BLaER1 treated with 17β-estradiol and CSF1 and Interleukin-3, amounts not matched to agents 10 nM and 100 nM (cell line): ENCODE data around the gene P2RY13.

Experiments
- H3K27ac ChIP-seq, 11 experiments: shearing (Covaris generic); formaldehyde crosslinking; 2 replicates each; pipeline ENCODE4 v1.8.1; 2022
- H3K27me3 ChIP-seq, 11 experiments: shearing (Covaris generic); formaldehyde crosslinking; 2 replicates each; pipeline ENCODE4 v1.8.1; 2022
- H3K36me3 ChIP-seq, 11 experiments: shearing (Covaris generic); formaldehyde crosslinking; 2 replicates each; pipeline ENCODE4 v1.8.1; 2022
- H3K4me1 ChIP-seq, 10 experiments: shearing (Covaris generic); formaldehyde crosslinking; 2 replicates each; pipeline ENCODE4 v1.8.1; 2022
- H3K4me2 ChIP-seq, 11 experiments: shearing (Covaris generic); formaldehyde crosslinking; 2 replicates each; pipeline ENCODE4 v1.8.1; 2022
- H3K4me3 ChIP-seq, 10 experiments: shearing (Covaris generic); formaldehyde crosslinking; 2 replicates each; pipeline ENCODE4 v1.8.1; 2022
- H3K9ac ChIP-seq, 11 experiments: shearing (Covaris generic); formaldehyde crosslinking; 2 replicates each; pipeline ENCODE4 v1.8.1; 2022
- H3K9me3 ChIP-seq, 11 experiments: shearing (Covaris generic); formaldehyde crosslinking; replicated peaks in 1 of 11; 2 replicates each; pipeline ENCODE4 v1.8.1; 2022
- H4K20me1 ChIP-seq, 11 experiments: shearing (Covaris generic); formaldehyde crosslinking; 2 replicates each; pipeline ENCODE4 v1.8.1; 2022
- Cebpa-rat ChIP-seq, 11 experiments: shearing (Covaris generic); IDR thresholded peaks; 2 replicates each; pipeline ENCODE4 v1.8.1; 2022

Gene P2RY13

GRCh38 chr3:151296226-151296625 is 33.1 kb downstream of the P2RY13 start:
- no peaks in the 10 kb centered on the region for H3K9me3 ChIP-seq
- no peak overlapping the region for H3K27ac ChIP-seq
- H3K9ac ChIP-seq, result no peak overlapping the region
- H3K4me1 ChIP-seq, result peaks cover 0 to 13% (median 0%) of the 10 kb centered on the region in 10 experiments; a peak in 4 of 20 replicates
- no peak overlapping the region for H3K4me3 ChIP-seq
- H3K36me3 ChIP-seq, result no peaks in the 10 kb centered on the region
- no peaks in the 10 kb centered on the region for H4K20me1 ChIP-seq
- no peak for TF ChIP-seq Cebpa-rat (IDR thresholded peaks at IDR 0.05)
- H3K27me3 ChIP-seq, result no peaks in the 10 kb centered on the region
- H3K4me2 ChIP-seq, result no peak overlapping the region

GRCh38 chr3:151293127-151293526 is 36.2 kb downstream of the P2RY13 start:
- no peak for TF ChIP-seq Cebpa-rat (IDR thresholded peaks at IDR 0.05)
- H3K9ac ChIP-seq, result no peak overlapping the region
- H3K4me3 ChIP-seq, result no peak overlapping the region
- no peak overlapping the region for H3K27ac ChIP-seq
- no peaks in the 10 kb centered on the region for H3K27me3 ChIP-seq
- H3K4me2 ChIP-seq, result no peak overlapping the region
- H3K36me3 ChIP-seq, result no peaks in the 10 kb centered on the region
- no peaks in the 10 kb centered on the region for H3K4me1 ChIP-seq
- no peaks in the 10 kb centered on the region for H4K20me1 ChIP-seq
- H3K9me3 ChIP-seq, result no peaks in the 10 kb centered on the region

GRCh38 chr3:151290673-151291072 is 38.7 kb downstream of the P2RY13 start:
- Histone ChIP-seq H3K27me3 (no peaks in the 10 kb centered on the region), H3K4me1 (no peaks in the 10 kb centered on the region), H3K4me2 (no peak overlapping the region), H3K9ac (no peak overlapping the region), H3K27ac (no peak overlapping the region), H3K4me3 (no peak overlapping the region), H3K9me3 (no peaks in the 10 kb centered on the region), H4K20me1 (no peaks in the 10 kb centered on the region), H3K36me3 (no peaks in the 10 kb centered on the region)
- no peak for TF ChIP-seq Cebpa-rat (IDR thresholded peaks at IDR 0.05)

GRCh38 chr3:151289445-151289844 is 39.9 kb downstream of the P2RY13 start:
- H3K4me1 ChIP-seq, result peaks cover 4 to 6% (median 4%) of the 10 kb centered on the region in 10 experiments
- H3K27ac ChIP-seq, result no peak overlapping the region
- no peak for TF ChIP-seq Cebpa-rat (IDR thresholded peaks at IDR 0.05)
- H3K9me3 ChIP-seq, result no peaks in the 10 kb centered on the region
- no peak overlapping the region for H3K4me3 ChIP-seq
- no peaks in the 10 kb centered on the region for H4K20me1 ChIP-seq
- no peak overlapping the region for H3K9ac ChIP-seq
- H3K27me3 ChIP-seq, result no peaks in the 10 kb centered on the region
- no peak overlapping the region for H3K4me2 ChIP-seq
- no peaks in the 10 kb centered on the region for H3K36me3 ChIP-seq

GRCh38 chr3:151285940-151286339 is 43.4 kb downstream of the P2RY13 start:
- no peak overlapping the region for H3K4me2 ChIP-seq
- no peak overlapping the region for H3K27ac ChIP-seq
- H3K9ac ChIP-seq, result no peak overlapping the region
- H4K20me1 ChIP-seq, result no peaks in the 10 kb centered on the region
- H3K36me3 ChIP-seq, result no peaks in the 10 kb centered on the region
- no peaks in the 10 kb centered on the region for H3K9me3 ChIP-seq
- H3K4me3 ChIP-seq, result no peak overlapping the region
- peaks cover 21 to 31% (median 27%) of the 10 kb centered on the region in 10 experiments for H3K4me1 ChIP-seq
- no peaks in the 10 kb centered on the region for H3K27me3 ChIP-seq
- TF ChIP-seq Cebpa-rat (IDR thresholded peaks at IDR 0.05), result no peak

- Histone ChIP-seq H4K20me1 (no peaks in the 10 kb centered on the region), H3K4me1 (peaks cover 36 to 51% (median 44%) of the 10 kb centered on the region in 10 experiments), H3K27me3 (no peaks in the 10 kb centered on the region), H3K4me2 (peak overlapping the region; percentile 32 to 70 (median 58); a peak in 21 of 22 replicates), H3K9ac (peak overlapping the region in 3 of 11 experiments; percentile 0 to 21 (median 10); a peak in 6 of 22 replicates), H3K36me3 (no peaks in the 10 kb centered on the region), H3K9me3 (no peaks in the 10 kb centered on the region), H3K4me3 (no peak overlapping the region), H3K27ac (peak overlapping the region in 7 of 11 experiments; percentile 7 to 38 (median 24); a peak in 8 of 22 replicates)
- TF ChIP-seq Cebpa-rat (IDR thresholded peaks at IDR 0.05), result no peak
Measured at GRCh38 chr3:151283907-151284461, 45.4 kb downstream of the P2RY13 start.

- peak overlapping the region in 3 of 11 experiments; percentile 22 to 38 (median 24); a peak in 4 of 22 replicates for H3K27ac ChIP-seq
Measured at GRCh38 chr3:151283387-151283786, 46.0 kb downstream of the P2RY13 start.

GRCh38 chr3:151282921-151283320 is 46.4 kb downstream of the P2RY13 start:
- Histone ChIP-seq H3K36me3 (no peaks in the 10 kb centered on the region), H4K20me1 (no peaks in the 10 kb centered on the region), H3K9me3 (no peaks in the 10 kb centered on the region), H3K4me3 (no peak overlapping the region), H3K4me2 (peak overlapping the region in 3 of 11 experiments; percentile 63 to 67 (median 64); a peak in 4 of 22 replicates), H3K27ac (peak overlapping the region in 2 of 11 experiments; percentile 6 to 11; a peak in 2 of 22 replicates), H3K4me1 (peaks cover 46 to 61% (median 55%) of the 10 kb centered on the region in 10 experiments), H3K27me3 (no peaks in the 10 kb centered on the region), H3K9ac (no peak overlapping the region; a peak in 1 of 22 replicates)
- no peak for TF ChIP-seq Cebpa-rat (IDR thresholded peaks at IDR 0.05)

More at GRCh38 chr3:151283387-151283786, 46.0 kb downstream of the P2RY13 start:
- peaks cover 42 to 57% (median 50%) of the 10 kb centered on the region in 10 experiments for H3K4me1 ChIP-seq
- H3K4me2 ChIP-seq, result peak overlapping the region in 8 of 11 experiments; percentile 39 to 70 (median 60); a peak in 13 of 22 replicates
- H4K20me1 ChIP-seq, result no peaks in the 10 kb centered on the region
- no peaks in the 10 kb centered on the region for H3K36me3 ChIP-seq
- no peak for TF ChIP-seq Cebpa-rat (IDR thresholded peaks at IDR 0.05)
- no peaks in the 10 kb centered on the region for H3K9me3 ChIP-seq
- H3K27me3 ChIP-seq, result no peaks in the 10 kb centered on the region
- peak overlapping the region in 2 of 11 experiments; percentile 0 to 21; a peak in 2 of 22 replicates for H3K9ac ChIP-seq
- no peak overlapping the region for H3K4me3 ChIP-seq

GRCh38 chr3:151281671-151282324 is 47.6 kb downstream of the P2RY13 start:
- TF ChIP-seq Cebpa-rat (IDR thresholded peaks at IDR 0.05), result no peak
- H3K27ac ChIP-seq, result peak overlapping the region in 5 of 11 experiments; percentile 6 to 42 (median 12); a peak in 6 of 22 replicates

More at GRCh38 chr3:151281671-151282324, 47.6 kb downstream of the P2RY13 start:
- Histone ChIP-seq H3K27me3 (no peaks in the 10 kb centered on the region), H3K4me1 (peaks cover 57 to 72% (median 65%) of the 10 kb centered on the region in 10 experiments), H3K9ac (peak overlapping the region in 1 of 11 experiments; percentile 36; a peak in 2 of 22 replicates), H3K4me2 (peak overlapping the region in 3 of 11 experiments; percentile 4 to 31 (median 4); a peak in 4 of 22 replicates), H4K20me1 (no peaks in the 10 kb centered on the region), H3K4me3 (no peak overlapping the region), H3K9me3 (no peaks in the 10 kb centered on the region), H3K36me3 (no peaks in the 10 kb centered on the region)
